Activated T-helper 17 cell treated with anti-CD3 and anti-CD28 coated beads, Interleukin-2, amount 50 U/mL, for 72 hours (primary cell): ENCODE data around the gene CEP112. TPM values are rescaled to one million over a fixed set of nuclear protein-coding genes. Genes with fewer than 3 reads are reported as not detected.

Source experiments
- ATAC-seq: fragments of 150-1000 bp; cut with Tn5 transposase; replicated peaks from 2 replicates; pipeline ENCODE4 v1.10.0; 2021; ENCODE audit warnings: mild to moderate bottlenecking, moderate library complexity
- H3K27ac Mint-ChIP-seq: one replicate; pipeline ENCODE4 v1.8.0; 2022; ENCODE audit warnings: mixed read lengths
- H3K27me3 Mint-ChIP-seq: one replicate; pipeline ENCODE4 v1.8.0; 2022; ENCODE audit warnings: mixed read lengths
- H3K36me3 Mint-ChIP-seq: one replicate; pipeline ENCODE4 v1.8.0; 2022; ENCODE audit warnings: low read depth, mild to moderate bottlenecking, mixed read lengths
- H3K4me1 Mint-ChIP-seq: one replicate; pipeline ENCODE4 v1.8.0; 2022; ENCODE audit warnings: mixed read lengths
- H3K4me3 Mint-ChIP-seq: one replicate; pipeline ENCODE4 v1.8.0; 2022; ENCODE audit warnings: mild to moderate bottlenecking, mixed read lengths
- H3K9me3 Mint-ChIP-seq: one replicate; pipeline ENCODE4 v1.8.0; 2022; ENCODE audit warnings: mixed read lengths
- total RNA-seq, 2 donors: library from RNA; stranded (reverse); gene quantifications; one replicate each; pipeline ENCODE4 v1.2.3, GENCODE V29; 2022

The CEP112 gene
- total RNA-seq, 2 donors from 2014 or later, result 3.4 to 8.1 TPM

DNA sequence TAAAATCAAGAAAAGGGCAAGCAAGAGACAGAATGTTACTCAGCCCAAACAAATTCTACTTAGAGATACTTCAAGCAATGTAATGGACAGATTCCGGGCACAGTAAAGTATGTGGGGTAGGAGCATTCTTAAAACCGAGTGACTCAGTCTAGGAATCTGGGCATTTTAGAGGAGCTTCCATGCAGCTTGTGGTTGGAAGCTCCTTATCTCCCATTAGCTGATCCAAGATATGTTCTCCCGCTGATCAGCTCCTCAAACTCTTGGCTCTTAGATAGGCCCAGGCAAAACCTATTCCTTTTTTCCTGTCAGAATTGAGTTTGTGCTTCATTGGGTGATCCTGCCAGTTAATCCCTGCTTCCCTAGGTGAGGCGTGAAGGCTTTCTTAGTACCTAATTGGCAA is 303.3 kb downstream of the CEP112 start:
- Mint-ChIP-seq H3K36me3 (no peaks in the 10 kb centered on the region), H3K9me3 (no peaks in the 10 kb centered on the region), H3K27ac (no peak overlapping the region), H3K27me3 (no peaks in the 10 kb centered on the region), H3K4me3 (no peak overlapping the region), H3K4me1 (no peaks in the 10 kb centered on the region)
- no peak for ATAC-seq

DNA sequence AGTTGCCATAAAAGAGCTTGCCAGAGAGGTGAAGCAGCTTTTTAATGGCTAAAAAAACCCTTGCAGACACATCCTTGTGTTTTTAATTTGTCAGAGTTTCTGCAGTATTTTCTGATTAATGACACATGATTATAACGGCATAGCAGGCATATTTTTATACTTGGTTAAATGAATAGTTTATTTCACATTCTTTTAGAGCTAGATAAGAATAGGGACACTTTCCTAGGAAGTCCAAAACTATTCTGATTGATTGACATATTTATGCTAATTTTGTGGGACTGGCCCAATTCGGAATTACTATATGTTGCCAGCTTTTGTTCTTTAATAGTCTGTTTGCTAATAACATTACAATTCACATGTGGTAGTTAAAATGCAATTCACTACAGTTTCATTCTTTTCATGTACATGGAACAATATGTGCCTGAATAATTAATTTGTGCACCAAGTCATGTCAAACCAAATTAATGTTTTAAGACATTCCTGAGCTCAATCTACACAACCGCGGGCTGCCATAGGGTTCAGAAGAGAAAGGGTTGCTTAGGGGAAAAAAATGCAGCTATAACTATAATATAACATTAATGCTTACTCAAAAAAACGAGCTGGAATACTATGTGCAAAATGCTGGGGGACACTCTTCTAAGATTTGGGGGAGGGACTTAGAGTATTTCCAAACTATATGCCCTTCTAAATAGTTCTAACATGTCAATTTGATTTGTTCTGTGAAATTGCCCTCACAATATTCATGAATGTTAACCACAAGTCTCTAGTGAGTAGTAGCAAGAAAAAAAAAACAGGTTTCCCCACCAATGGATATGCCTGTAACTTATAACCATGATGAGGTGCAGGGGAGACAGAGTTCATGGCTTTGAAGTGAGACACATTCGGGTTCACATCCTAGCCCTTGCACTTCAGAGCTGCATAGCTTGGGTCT is 305.4 kb downstream of the CEP112 start:
- Mint-ChIP-seq H3K9me3 (no peaks in the 10 kb centered on the region), H3K27me3 (no peaks in the 10 kb centered on the region), H3K27ac (no peak overlapping the region), H3K4me1 (no peaks in the 10 kb centered on the region), H3K4me3 (no peak overlapping the region), H3K36me3 (no peaks in the 10 kb centered on the region)
- no peak for ATAC-seq

DNA sequence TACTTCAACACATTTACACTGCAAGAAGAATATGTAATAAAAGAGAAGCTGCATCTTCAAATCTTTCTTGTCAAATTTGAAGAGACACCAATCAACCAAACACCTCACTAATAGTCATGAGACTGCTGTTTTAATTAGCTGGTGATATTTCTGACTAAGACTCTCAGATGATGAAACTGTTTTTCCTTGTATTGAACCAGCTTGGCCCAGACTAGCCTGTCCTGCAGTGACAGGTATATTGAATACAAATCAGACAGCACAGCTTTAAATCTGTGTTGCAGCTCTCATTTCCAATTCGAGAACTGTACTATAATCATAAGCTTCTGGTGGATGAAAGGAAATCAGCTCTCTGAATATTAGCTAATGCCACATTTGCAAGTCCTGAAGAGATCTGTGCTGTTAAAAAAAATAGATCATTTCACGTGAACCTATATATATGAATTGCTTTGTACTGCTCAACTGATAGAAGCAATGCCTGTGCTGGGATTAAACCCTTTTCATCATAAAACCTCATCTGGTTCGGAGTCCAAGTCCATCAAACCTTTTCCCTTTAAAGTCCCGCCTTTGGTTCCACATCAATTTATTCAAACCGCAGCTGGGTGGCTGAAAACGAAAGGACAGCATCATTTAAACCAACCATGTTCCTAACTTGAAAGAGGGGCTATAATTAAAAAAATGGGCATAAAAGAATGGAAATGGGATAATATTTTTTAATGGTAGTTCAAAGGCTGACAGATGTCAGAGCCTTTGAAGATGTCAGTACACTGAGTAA is 306.2 kb downstream of the CEP112 start:
- no peaks in the 10 kb centered on the region for H3K4me1 Mint-ChIP-seq
- H3K27me3 Mint-ChIP-seq, result no peaks in the 10 kb centered on the region
- no peaks in the 10 kb centered on the region for H3K36me3 Mint-ChIP-seq
- H3K4me3 Mint-ChIP-seq, result no peak overlapping the region
- H3K9me3 Mint-ChIP-seq, result no peaks in the 10 kb centered on the region
- H3K27ac Mint-ChIP-seq, result no peak overlapping the region
- no peak for ATAC-seq

DNA sequence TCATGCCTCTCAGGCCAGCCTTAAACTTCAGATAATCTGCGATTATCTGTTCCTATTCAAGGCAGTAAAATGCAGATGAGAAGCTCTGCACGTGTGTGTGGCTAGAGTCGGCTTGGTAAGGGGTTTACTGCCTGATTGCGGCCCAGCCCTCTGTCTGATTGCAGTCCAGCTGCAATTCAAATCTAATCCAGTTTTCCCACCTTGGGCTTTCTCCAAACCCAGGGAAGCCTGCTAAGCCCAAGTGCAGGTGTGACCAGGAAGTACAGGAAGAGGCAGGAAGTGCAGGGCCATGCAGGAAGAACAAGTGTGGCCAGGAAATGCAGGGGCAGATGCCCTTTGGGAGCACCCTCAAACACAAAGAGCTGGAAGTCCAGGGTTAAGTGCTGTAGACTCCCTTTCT is 314.9 kb downstream of the CEP112 start:
- ATAC-seq, result no peak
- no peaks in the 10 kb centered on the region for H3K36me3 Mint-ChIP-seq
- no peaks in the 10 kb centered on the region for H3K4me1 Mint-ChIP-seq
- peaks cover 4% of the 10 kb centered on the region for H3K27me3 Mint-ChIP-seq
- H3K9me3 Mint-ChIP-seq, result no peaks in the 10 kb centered on the region
- no peak overlapping the region for H3K27ac Mint-ChIP-seq
- no peak overlapping the region for H3K4me3 Mint-ChIP-seq

DNA sequence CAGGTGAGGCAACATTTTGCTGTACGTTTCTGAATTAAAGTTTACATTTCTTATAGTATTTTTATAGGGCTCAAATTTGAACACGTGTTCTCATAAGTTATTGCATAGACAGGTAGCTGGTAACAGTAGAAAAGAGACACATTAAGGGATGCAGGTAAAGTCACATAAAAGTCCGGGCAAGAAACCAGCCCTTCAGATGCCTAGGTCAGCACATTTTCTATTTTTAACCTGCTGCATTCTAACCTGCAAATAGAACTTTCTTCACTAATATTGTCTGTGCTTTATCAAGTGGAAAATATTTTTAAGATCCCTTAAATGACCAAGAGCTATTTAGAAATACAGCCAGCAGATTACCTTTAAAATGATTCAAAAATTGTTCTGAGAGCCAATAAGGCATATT is 323.1 kb downstream of the CEP112 start:
- H3K27me3 Mint-ChIP-seq, result no peaks in the 10 kb centered on the region
- no peak for ATAC-seq
- H3K9me3 Mint-ChIP-seq, result no peaks in the 10 kb centered on the region
- H3K4me1 Mint-ChIP-seq, result no peaks in the 10 kb centered on the region
- no peak overlapping the region for H3K27ac Mint-ChIP-seq
- no peaks in the 10 kb centered on the region for H3K36me3 Mint-ChIP-seq
- no peak overlapping the region for H3K4me3 Mint-ChIP-seq

DNA sequence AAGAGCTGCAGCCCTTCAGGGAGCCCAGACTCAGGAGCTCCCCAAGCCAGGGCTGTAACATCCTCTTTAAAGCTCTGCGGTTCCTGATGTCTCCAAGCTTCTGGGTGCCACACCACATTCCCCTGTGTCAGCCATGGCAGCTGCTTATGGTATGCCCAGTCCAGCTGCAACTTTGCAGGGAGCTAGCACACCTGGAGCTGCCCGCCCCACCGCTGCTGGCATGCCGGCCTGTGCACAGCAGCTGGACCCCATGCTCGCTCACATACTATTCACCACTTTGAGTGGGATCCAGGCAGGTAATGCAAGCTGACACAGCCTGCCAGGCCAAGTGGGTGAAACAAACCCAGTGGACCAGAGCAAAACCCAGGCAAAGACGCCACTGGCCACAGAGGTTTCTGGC is 324.9 kb downstream of the CEP112 start:
- no peaks in the 10 kb centered on the region for H3K9me3 Mint-ChIP-seq
- no peak overlapping the region for H3K4me3 Mint-ChIP-seq
- H3K36me3 Mint-ChIP-seq, result no peaks in the 10 kb centered on the region
- ATAC-seq, result no peak
- no peak overlapping the region for H3K27ac Mint-ChIP-seq
- no peaks in the 10 kb centered on the region for H3K27me3 Mint-ChIP-seq
- H3K4me1 Mint-ChIP-seq, result no peaks in the 10 kb centered on the region

DNA sequence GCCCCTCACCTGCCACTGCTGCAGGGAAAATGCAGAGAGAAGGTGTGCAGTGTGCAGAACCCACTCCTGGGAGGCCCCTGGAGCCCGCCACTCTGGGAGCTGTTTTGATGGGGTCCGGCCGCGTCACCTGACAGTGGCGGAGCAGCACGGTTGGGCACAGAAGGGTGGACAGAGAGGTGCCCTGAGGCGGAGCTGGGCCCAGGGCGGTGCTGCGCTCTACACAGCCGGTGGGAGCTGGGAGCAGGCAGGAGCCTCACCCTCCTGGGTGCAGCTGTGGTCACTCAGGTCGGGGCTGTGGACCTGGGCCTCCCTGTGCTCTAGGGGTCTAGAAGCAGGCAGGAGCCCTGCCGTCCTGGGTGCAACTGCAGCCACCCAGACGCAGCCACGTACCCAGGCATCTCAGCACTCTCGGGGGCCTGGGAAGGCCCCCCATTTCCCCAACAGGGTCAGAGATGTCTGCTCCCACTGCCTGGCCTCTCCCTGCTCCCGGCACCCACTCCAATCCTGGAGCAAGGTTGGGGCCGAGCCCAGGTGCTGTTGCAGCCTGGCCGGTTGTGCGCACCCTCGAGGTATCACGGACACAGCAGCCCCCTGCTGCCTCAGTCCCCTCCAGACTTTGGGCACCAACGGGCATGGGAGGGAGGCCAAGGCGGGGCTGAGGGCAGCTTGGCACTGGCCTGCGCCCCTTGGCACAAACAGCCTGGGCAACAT is 326.1 kb downstream of the CEP112 start:
- no peak overlapping the region for H3K4me3 Mint-ChIP-seq
- ATAC-seq, result no peak
- H3K27me3 Mint-ChIP-seq, result no peaks in the 10 kb centered on the region
- H3K36me3 Mint-ChIP-seq, result no peaks in the 10 kb centered on the region
- H3K4me1 Mint-ChIP-seq, result no peaks in the 10 kb centered on the region
- H3K27ac Mint-ChIP-seq, result no peak overlapping the region
- H3K9me3 Mint-ChIP-seq, result no peaks in the 10 kb centered on the region

DNA sequence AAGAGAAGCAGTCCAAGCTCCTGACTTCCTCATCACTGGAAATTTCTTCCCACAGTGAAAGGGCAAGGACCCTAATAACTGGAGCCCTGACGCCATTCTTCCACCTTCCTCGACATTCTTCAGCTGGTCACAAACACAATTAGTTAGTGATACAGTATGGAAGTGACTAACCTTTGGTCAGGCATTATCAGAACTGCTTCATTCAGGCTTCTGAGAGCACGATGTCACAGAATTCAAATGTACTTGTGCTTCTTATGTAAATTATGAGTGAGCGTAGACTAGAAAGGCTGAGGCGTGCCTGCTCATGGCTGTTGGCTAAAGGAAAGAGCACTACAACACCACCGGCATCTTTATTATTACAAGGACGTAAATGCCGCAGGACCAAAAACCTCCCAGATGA is 327.5 kb downstream of the CEP112 start:
- no peak overlapping the region for H3K4me3 Mint-ChIP-seq
- H3K4me1 Mint-ChIP-seq, result no peaks in the 10 kb centered on the region
- no peak overlapping the region for H3K27ac Mint-ChIP-seq
- ATAC-seq, result no peak
- no peaks in the 10 kb centered on the region for H3K36me3 Mint-ChIP-seq
- H3K27me3 Mint-ChIP-seq, result no peaks in the 10 kb centered on the region
- no peaks in the 10 kb centered on the region for H3K9me3 Mint-ChIP-seq

DNA sequence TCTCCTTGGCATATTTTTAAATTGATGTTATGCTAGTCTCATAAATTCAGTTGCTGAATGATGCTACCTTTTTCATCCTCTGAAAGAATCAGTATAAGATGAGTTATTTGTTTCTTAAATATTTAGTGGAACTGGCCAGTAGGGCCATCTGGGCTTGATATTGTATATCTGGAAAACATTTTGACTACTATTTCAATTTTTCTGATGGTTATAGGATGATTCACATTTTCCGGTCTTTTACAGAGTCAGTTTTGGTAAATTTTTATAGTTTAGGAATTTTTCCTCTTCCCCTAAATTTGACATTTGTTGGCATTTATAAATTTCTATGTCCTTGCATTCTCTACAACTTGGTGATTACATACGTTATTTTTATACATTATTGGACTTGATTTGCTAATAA is 334.2 kb downstream of the CEP112 start:
- no peaks in the 10 kb centered on the region for H3K36me3 Mint-ChIP-seq
- no peaks in the 10 kb centered on the region for H3K4me1 Mint-ChIP-seq
- H3K27me3 Mint-ChIP-seq, result peaks cover 4% of the 10 kb centered on the region
- no peaks in the 10 kb centered on the region for H3K9me3 Mint-ChIP-seq
- H3K27ac Mint-ChIP-seq, result no peak overlapping the region
- no peak overlapping the region for H3K4me3 Mint-ChIP-seq
- no peak for ATAC-seq

DNA sequence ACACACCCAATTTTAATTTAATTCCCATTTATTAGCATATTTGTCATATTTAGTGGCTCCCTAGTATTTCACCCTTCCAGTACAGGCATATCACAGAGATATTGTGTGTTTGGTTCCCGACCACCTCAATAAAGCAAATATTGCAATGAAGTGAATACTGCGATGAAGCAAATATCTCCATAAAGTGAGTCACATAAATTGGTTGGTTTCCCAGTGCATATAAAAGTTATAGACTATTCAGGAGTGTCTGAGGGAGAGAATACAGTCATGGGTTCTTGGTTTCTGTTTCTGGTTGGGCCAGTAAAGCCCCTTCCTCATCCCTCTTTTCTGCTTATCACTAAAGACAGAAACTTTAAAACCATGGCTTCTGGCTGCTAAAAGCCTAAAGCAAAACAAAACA is 335.1 kb downstream of the CEP112 start:
- Mint-ChIP-seq H3K36me3 (no peaks in the 10 kb centered on the region), H3K27ac (no peak overlapping the region), H3K27me3 (peaks cover 4% of the 10 kb centered on the region), H3K9me3 (no peaks in the 10 kb centered on the region), H3K4me3 (no peak overlapping the region), H3K4me1 (no peaks in the 10 kb centered on the region)
- no peak for ATAC-seq

DNA sequence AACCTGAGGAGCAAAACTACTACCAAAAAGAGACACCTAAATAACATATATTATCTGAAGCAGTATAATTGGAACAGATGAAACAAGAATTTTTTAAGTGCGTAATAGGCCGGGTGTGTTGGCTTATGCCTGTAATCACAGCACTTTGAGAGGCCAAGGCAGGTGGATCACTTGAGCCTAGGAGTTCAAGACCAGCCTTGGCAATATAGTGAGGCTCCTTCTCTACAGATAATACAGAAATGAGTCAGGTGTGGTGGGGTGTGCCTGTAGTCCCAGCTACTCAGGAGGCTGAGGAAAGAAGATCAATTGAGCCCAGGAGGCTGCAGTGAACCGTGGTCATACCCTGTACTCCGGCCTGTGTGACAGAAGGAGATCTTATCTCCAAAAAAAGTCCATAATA is 336.3 kb downstream of the CEP112 start:
- no peak for ATAC-seq
- Mint-ChIP-seq H3K27ac (no peak overlapping the region), H3K27me3 (peaks cover 4% of the 10 kb centered on the region), H3K9me3 (no peaks in the 10 kb centered on the region), H3K4me1 (peaks cover under 1% of the 10 kb centered on the region), H3K4me3 (no peak overlapping the region), H3K36me3 (no peaks in the 10 kb centered on the region)

DNA sequence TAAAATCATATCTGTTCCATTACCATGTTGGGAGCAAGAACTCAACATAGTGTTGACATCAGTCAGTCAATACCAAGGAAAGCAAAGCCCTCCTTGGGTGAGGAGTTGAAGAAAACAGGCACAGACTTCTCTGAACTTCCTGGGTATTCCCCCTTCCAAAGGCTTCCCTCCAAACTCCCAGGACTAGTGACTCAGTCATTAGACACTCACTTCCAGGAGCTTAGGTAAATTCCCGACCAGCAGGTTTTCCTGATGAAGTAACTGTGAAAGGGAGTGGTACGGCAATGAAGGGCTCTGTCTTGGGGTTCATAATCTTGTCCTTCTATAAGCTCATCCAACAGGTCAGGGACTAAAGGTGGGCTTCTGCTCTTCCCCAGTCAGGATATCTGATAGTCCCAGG is 336.7 kb downstream of the CEP112 start:
- no peak overlapping the region for H3K4me3 Mint-ChIP-seq
- no peaks in the 10 kb centered on the region for H3K36me3 Mint-ChIP-seq
- no peak overlapping the region for H3K27ac Mint-ChIP-seq
- H3K27me3 Mint-ChIP-seq, result peaks cover 4% of the 10 kb centered on the region
- ATAC-seq, result no peak
- no peaks in the 10 kb centered on the region for H3K9me3 Mint-ChIP-seq
- H3K4me1 Mint-ChIP-seq, result peaks cover 5% of the 10 kb centered on the region

DNA sequence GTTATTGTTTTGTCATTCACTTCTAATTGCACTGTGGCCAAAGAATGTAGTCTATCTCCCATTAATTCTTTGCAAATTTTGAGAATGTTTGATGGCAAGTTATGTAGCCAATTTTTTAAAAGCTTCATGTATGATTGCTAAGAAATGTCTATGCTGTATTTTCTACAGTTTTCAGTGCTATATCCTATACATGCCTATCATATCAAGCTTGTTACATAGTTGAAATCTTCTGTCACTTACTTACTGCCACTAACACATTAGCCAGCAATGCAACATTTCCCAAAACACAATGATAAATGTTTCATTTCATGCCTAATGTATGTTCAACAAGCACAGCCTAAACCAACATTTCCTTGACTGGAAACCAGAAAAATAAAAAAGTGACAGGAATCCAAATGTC is 338.1 kb downstream of the CEP112 start:
- Mint-ChIP-seq H3K27me3 (peaks cover 4% of the 10 kb centered on the region), H3K27ac (no peak overlapping the region), H3K9me3 (no peaks in the 10 kb centered on the region), H3K36me3 (no peaks in the 10 kb centered on the region), H3K4me3 (no peak overlapping the region), H3K4me1 (peaks cover 6% of the 10 kb centered on the region)
- ATAC-seq, result no peak

DNA sequence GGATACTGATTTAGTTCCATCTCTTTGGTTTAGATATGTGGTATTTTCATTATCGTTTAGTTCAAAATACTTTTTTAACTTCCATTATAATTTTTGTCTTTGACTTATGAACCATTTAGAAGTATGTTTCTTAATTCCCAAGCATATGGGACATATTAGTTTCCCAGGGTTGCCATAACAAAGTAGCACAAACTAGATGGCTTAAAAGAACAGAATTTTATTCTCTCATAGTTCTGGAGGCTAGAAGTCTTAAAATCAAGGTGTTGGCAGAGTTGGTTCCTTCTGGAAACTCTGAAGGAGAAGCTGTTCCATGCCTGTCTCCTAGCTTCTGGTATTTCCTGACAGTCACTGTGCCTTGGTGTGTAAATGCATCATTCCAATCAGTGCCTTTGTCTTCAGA is 339.0 kb downstream of the CEP112 start:
- Mint-ChIP-seq H3K4me1 (peaks cover 6% of the 10 kb centered on the region), H3K27ac (no peak overlapping the region), H3K9me3 (no peaks in the 10 kb centered on the region), H3K4me3 (no peak overlapping the region), H3K36me3 (no peaks in the 10 kb centered on the region), H3K27me3 (peaks cover 4% of the 10 kb centered on the region)
- no peak for ATAC-seq
